Activated CD4-positive, alpha-beta T cell treated with anti-CD3 and anti-CD28 coated beads, Interleukin-2, amount 50 U/mL, for 4 hours (primary cell): ENCODE measurements around the gene RCAN3.
A peak's percentile ranks its signal among the peaks of the same experiment; 100 is the strongest.
"Not testable (repeated sequence)": the region's sequence is repeated elsewhere in the genome, so short reads cannot be mapped to it uniquely, and the experiment has no call there.

ENCODE experiments used
- DNase-seq, 2 experiments: peaks; one replicate each; pipeline ENCODE4 v3.0.0-alpha.2; 2020

Gene RCAN3

GRCh38 chr1:24486331-24487065 is 16.1 kb upstream of the RCAN3 start:
- DNase-seq, result no peak

GRCh38 chr1:24487455-24487854 is 15.2 kb upstream of the RCAN3 start:
- DNase-seq, result no peak

- DNase-seq, result peak; percentile 62 to 70
Measured at GRCh38 chr1:24488159-24488558, 14.5 kb upstream of the RCAN3 start.

GRCh38 chr1:24489674-24490073 is 13.0 kb upstream of the RCAN3 start:
- no peak for DNase-seq

GRCh38 chr1:24490101-24490781 is 12.4 kb upstream of the RCAN3 start:
- DNase-seq, result no peak

- no peak for DNase-seq
Measured at GRCh38 chr1:24491577-24492360, 10.9 kb upstream of the RCAN3 start.

- DNase-seq, result not testable (repeated sequence)
Measured at GRCh38 chr1:24492935-24493334, 9.7 kb upstream of the RCAN3 start.

- no peak for DNase-seq
Measured at GRCh38 chr1:24493785-24494184, 8.9 kb upstream of the RCAN3 start.

- no peak for DNase-seq
Measured at GRCh38 chr1:24498589-24498988, 4.0 kb upstream of the RCAN3 start.

GRCh38 chr1:24500448-24501048 is 2.1 kb upstream of the RCAN3 start:
- no peak for DNase-seq

- no peak for DNase-seq
Measured at GRCh38 chr1:24501371-24502064, 1.1 kb upstream of the RCAN3 start.

- peak; percentile 70 to 75 for DNase-seq
Measured at GRCh38 chr1:24502065-24502708, 449 bp upstream of the RCAN3 start.

- no peak for DNase-seq
Measured at GRCh38 chr1:24503059-24503751, 569 bp downstream of the RCAN3 start.

GRCh38 chr1:24503870-24504523 is 1.4 kb downstream of the RCAN3 start:
- DNase-seq, result no peak

- DNase-seq, result no peak
Measured at GRCh38 chr1:24504560-24504959, 1.9 kb downstream of the RCAN3 start.

GRCh38 chr1:24505816-24506215 is 3.2 kb downstream of the RCAN3 start:
- DNase-seq, result no peak

- DNase-seq, result no peak
Measured at GRCh38 chr1:24506691-24507381, 4.2 kb downstream of the RCAN3 start.

GRCh38 chr1:24507405-24507804 is 4.8 kb downstream of the RCAN3 start:
- DNase-seq, result no peak

GRCh38 chr1:24508911-24509310 is 6.3 kb downstream of the RCAN3 start:
- no peak for DNase-seq

- no peak for DNase-seq
Measured at GRCh38 chr1:24513706-24514105, 11.1 kb downstream of the RCAN3 start.
